Measurements from ENCODE around the gene GAS7.
"Not testable (repeated sequence)": the region's sequence is repeated elsewhere in the genome, so short reads cannot be mapped to it uniquely, and the experiment has no call there.

The GAS7 gene

DNA sequence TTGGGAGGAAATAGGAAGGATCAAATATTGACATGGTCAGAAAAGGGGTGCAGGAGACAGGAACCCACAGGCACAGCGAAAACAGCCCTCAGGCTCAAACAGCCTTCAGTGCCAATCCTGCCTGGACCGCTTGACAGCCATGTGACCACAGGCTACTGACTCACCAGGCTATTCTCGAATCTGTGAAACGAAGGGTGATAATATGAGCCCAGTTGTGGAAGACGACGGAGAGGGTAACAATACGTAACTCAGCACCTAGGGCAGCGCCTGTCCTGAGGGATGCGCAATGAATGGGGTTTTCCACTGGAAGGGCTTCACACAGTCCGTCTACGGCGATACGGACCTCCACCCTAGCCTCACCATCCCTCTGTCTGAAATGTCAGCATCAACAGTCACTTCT, 176.0 kb downstream of the GAS7 start:
- DNase-seq (ENCODE audit: low read depth): no peak

DNA sequence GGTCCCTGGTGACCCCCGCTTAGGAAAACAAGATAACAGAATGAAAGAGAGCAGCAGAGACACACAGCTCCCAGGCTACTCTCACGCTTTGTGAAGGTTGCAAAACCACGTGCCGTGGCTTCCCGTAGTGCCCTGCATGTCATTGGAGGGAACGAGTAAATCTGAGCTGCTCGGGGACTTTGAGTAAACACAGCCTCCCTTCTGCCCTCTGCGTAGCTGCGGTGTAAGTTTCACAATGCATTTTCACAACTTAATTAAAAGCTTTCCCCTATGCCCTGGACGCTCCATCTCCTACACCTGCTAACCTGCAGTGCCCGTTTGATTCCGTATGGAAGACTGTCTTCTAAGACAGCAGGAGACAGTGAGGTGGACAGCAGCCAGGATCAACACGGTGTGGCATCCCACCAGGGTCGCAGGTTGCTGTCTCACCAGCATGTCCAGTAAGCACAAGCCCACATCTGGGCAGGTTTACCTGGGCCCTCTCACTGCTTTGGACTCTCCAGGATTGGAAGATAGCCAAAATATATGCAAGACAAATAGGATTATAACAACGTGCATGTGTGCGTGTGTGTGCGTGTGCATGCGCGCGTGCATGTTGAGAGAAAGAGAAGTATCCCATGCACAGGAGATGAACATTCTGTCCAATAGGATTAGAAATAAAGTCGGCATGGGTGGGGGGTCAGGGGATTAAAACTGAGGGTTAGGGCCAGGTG, 177.0 kb downstream of the GAS7 start:
- no peak for DNase-seq (ENCODE audit: low read depth)

GRCh38 chr17:10019941-10020451, 178.4 kb downstream of the GAS7 start:
- DNase-seq (ENCODE audit: low read depth): no peak

DNA sequence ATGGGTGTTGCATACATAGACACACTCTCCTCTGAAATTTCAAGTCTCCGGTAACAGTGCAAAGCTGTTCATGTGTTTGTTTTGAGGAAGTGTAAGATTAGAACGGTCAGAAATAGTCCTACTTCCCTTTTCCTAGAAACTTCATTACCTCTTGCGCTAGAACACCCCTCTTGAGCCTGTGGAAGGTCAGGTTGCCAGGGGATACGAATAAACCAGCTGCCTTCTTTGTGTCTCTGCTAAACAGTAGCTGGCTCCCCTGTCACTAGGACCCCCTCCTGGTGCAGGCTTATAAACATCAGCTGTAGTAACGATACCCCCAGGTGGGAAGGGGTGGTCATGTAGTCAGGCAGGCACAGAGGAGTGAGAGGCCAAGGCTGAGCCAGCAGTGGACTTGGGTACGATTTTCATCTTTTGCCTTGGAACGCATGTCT, 179.9 kb downstream of the GAS7 start:
- DNase-seq (ENCODE audit: low read depth): no peak

DNA sequence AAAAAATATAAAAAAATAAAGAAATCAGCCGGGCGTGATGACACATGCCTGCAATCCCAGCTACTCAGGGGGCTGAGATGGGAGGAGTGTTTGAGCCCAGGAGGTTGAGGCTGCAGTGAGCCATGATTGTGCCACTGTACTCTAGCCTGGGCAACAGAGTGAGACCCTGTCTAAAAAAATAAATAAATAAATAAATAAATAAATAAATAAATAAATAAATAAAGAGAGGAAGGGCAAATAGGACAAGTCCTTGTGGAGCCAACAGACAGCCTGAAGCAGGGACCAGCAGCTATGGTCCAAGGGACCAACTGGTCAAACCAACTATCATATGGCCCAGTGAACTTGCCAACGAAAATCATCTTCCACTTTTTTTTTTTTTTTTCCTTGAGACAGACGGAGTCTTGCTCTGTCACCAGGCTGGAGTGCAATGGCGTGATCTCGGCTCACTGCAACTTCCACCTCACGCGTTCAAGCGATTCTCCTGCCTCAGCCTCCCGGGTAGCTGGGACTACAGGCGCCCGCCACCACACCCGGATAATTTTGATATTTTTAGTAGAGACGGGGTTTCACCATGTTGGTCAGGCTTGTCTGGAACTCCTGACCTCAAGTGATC, 181.3 kb downstream of the GAS7 start:
- not testable (repeated sequence) for DNase-seq (ENCODE audit: low read depth)

GRCh38 chr17:10013365-10014112, 184.9 kb downstream of the GAS7 start:
- no peak for DNase-seq (ENCODE audit: low read depth)

DNA sequence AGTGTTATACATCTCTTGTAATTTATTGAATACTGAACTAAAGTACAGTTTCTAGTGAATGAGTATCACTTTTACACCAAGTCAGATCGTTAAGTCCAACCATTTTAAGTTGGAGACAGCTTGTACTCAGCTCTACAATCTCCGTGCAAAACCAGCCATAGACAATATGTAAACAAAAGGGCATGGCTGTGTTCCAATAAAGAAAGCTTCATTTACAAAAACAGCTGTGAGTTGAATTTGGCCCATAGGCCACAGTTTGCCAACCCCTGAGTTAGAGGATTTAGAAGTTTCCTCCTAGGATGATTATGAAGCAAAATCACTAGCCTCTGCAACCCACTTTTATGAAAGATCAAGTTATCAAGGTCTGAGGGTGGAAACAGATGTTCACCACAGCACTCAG, 187.7 kb downstream of the GAS7 start:
- no peak for DNase-seq (ENCODE audit: low read depth)

DNA sequence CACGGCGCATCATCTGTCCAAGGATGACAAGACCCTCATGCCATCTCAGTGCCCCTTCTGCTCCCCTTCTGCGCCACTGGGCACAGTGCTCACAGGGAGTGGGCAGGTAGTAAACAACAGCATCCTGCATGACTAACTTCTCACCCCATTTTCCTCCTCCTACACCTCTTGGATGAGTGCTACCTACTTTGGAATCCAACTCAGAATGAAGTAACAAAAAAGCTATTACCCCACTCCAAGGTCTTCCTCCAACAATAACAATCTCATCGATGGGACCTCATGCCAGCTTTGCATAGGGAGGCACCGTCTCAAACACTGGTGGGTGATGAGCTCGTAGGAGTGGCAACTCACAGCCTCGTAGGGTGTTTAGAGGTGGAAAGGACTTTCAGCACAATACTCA, 194.7 kb downstream of the GAS7 start:
- DNase-seq (ENCODE audit: low read depth): no peak

DNA sequence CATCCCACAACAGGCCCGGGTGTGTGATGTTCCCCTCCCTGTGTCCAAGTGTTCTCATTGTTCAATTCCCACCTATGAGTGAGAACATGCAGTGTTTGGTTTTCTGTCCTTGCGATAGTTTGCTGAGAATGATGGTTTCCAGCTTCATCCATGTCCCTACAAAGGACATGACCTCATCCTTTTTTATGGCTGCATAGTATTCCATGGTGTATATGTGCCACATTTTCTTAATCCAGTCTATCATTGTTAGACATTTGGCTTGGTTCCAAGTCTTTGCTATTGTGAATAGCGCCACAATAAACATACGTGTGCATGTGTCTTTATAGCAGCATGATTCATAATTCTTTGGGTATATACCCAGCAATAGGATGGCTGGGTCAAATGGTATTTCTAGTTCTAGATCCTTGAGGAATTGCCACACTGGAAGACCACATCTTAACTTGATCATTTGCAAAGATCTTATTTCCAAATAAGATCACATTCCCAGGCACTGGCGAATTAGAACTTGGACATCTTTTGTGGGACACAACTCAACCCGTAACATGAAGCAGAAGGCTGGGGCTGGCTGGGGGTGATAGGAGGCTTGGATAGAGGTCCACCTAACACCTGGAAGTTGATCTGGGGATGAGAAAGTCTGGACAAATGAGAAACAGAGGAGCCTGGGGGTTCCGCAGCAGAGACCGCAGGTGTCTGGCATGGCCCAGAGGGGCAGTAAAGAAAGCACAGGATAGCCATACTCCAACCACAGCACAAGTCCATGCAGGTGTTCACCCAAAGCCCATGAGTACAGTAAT, 195.6 kb downstream of the GAS7 start:
- not testable (repeated sequence) for DNase-seq (ENCODE audit: low read depth)

GRCh38 chr17:10001306-10001873, 197.0 kb downstream of the GAS7 start:
- DNase-seq (ENCODE audit: low read depth): no peak

- no peak for DNase-seq (ENCODE audit: low read depth)
Observed at GRCh38 chr17:9999919-10000695, 198.3 kb downstream of the GAS7 start.

GRCh38 chr17:9998060-9998459, 200.3 kb downstream of the GAS7 start:
- no peak for DNase-seq (ENCODE audit: low read depth)

- no peak for DNase-seq (ENCODE audit: low read depth)
Observed at GRCh38 chr17:9994761-9995160, 203.6 kb downstream of the GAS7 start.

DNA sequence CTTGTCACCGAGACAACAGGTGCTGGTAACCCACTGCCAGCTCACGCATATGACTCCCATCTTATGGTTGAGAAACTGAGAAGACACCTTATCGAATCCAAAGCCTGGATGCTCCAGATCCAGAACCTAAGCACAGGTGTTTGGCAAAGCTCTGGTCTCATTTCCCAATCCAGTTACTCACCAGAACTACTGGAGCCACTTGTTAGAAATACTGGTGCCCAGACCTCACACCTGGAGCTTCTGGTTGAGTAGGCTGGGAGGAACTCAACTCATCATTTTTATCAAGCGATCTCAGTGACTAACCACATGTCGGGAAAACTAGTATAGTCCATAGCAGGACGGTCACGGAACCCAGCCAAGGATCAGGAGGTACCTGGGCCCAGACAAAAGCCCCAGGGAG, 206.6 kb downstream of the GAS7 start:
- no peak for DNase-seq (ENCODE audit: low read depth)

- DNase-seq (ENCODE audit: low read depth): no peak
Observed at GRCh38 chr17:9991351-9991750, 207.1 kb downstream of the GAS7 start.

DNA sequence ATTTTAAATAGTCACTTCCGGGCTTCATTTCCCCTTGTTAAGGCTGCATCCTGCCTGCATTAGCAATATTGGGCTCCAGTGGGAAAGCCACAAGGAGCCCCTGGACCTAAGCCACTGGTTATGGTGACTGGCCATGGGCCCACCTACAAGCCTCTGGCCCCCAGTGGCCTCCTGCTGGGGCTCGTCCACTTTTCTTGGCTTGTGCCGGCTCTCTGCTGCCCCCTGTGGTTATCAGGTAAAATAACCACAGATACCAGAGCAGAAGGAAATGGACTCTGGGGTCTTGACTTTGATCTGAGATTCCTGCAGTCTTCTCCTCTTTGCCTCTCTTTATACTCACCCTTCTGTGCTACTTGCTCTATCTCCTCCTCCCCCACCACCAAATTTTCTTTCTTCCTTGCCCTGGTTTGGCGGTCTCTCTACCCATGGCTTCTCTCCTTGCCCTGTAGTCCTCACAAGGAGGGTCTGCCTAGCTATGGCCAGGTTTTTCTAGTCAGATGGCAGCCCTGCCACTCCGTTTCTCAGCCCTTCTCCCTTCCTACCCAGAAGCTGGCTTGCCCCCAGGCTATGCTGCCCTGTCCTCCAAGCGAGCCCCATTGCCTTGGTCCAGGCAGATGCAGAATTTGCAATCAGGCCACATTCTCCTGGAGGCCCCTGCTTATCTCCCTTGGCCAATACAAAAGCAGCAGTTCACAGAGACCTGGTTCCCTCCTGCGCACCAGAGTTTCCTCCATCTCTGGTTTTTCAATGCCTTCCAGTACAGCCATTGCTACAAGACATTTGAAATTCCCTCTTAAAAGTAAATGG, 210.4 kb downstream of the GAS7 start:
- DNase-seq (ENCODE audit: low read depth): peak; percentile 22

DNA sequence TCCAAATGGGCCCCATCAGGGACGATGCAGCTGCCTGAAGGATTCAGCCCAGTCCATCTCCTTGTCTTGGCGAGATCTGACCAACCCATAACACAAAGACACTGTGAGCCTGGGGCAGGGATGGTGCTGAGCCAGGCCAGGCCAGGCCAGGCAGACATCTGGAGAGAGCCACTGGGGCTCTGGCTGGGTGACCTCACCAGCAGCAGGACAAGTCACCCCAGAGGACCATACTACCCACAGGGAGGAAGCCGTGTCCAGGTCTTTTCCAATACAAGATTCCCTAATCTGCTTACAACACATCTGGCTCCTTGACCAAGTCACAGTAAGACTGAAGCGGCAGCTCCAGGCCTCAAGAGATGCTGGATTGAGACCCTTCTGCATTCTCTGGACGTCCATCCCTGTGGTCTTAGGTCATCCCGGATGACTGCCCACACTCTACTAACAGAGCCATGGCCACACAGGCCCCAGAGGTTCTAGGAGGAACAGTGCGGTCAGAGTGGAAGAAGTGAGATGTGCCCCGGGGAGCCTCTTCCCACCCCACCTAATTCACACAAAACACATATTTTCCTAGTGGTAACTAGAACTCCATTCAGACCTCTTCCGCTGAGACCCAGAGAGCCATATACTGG, 211.5 kb downstream of the GAS7 start:
- no peak for DNase-seq (ENCODE audit: low read depth)

GRCh38 chr17:9985646-9986045, 212.8 kb downstream of the GAS7 start:
- no peak for DNase-seq (ENCODE audit: low read depth)

GRCh38 chr17:9984768-9985167, 213.6 kb downstream of the GAS7 start:
- no peak for DNase-seq (ENCODE audit: low read depth)

- no peak for DNase-seq (ENCODE audit: low read depth)
Observed at GRCh38 chr17:9982159-9982558, 216.2 kb downstream of the GAS7 start.
